ENCODE results near the gene JUP. TPM values are rescaled to one million over a fixed set of nuclear protein-coding genes. Genes with fewer than 3 reads are reported as not detected.
A peak's percentile ranks its signal among the peaks of the same experiment; 100 is the strongest.

The JUP gene
- total and polyA plus RNA-seq, 9 donors: 7.0 to 153 (median 52.6) TPM

GRCh38 chr17:41793784-41794539, 7.5 kb upstream of the JUP start:
- 32 to 51% (median 47%) methylated on average over 14 of the region's 14 CpGs for WGBS, 3 donors
- peaks cover 23% of the 10 kb centered on the region for H3K4me1 ChIP-seq (ENCODE audit: insufficient read depth)
- intact Hi-C loops (cut with DNase I): no loop called here
- no peaks in the 10 kb centered on the region for H3K36me3 ChIP-seq
- peak overlapping the region; percentile 22 to 85 for H3K27ac ChIP-seq
- no peak overlapping the region for H3K4me3 ChIP-seq
- TF ChIP-seq POLR2A (IDR thresholded peaks at IDR 0.05): no peak
- no peak for TF ChIP-seq EP300 (IDR thresholded peaks at IDR 0.05)
- no peak for TF ChIP-seq CTCF (IDR thresholded peaks at IDR 0.05)
- no peaks in the 10 kb centered on the region for H3K27me3 ChIP-seq
- peak in 4 of 5 donors; percentile 46 to 60 (median 54) for DNase-seq
- H3K9me3 ChIP-seq: no peaks in the 10 kb centered on the region

GRCh38 chr17:41792845-41793783, 6.6 kb upstream of the JUP start:
- H3K4me1 ChIP-seq (ENCODE audit: insufficient read depth): peaks cover 23% of the 10 kb centered on the region
- no peaks in the 10 kb centered on the region for H3K9me3 ChIP-seq
- H3K4me3 ChIP-seq: no peak overlapping the region
- peak overlapping the region; percentile 22 to 85 for H3K27ac ChIP-seq
- TF ChIP-seq EP300 (IDR thresholded peaks at IDR 0.05): no peak
- no peak for TF ChIP-seq POLR2A (IDR thresholded peaks at IDR 0.05)
- no peak for TF ChIP-seq CTCF (IDR thresholded peaks at IDR 0.05)
- peak; percentile 49 to 69 (median 61) for DNase-seq
- intact Hi-C loops (cut with DNase I): no loop called here
- H3K27me3 ChIP-seq: no peaks in the 10 kb centered on the region
- 10 to 14% (median 10%) methylated on average over 21 to 22 of the region's 22 CpGs for WGBS, 3 donors
- H3K36me3 ChIP-seq: no peaks in the 10 kb centered on the region

- DNase-seq: no peak
- TF ChIP-seq POLR2A (IDR thresholded peaks at IDR 0.05): no peak
- no peak for TF ChIP-seq EP300 (IDR thresholded peaks at IDR 0.05)
- TF ChIP-seq CTCF (IDR thresholded peaks at IDR 0.05): no peak
- Histone ChIP-seq H3K36me3 (no peaks in the 10 kb centered on the region), H3K4me3 (no peak overlapping the region), H3K27me3 (no peaks in the 10 kb centered on the region), H3K27ac (peak overlapping the region in 1 of 2 donors; percentile 43), H3K9me3 (no peaks in the 10 kb centered on the region), H3K4me1 (ENCODE audit: insufficient read depth) (peaks cover 6% of the 10 kb centered on the region)
- 43 to 52% (median 45%) methylated on average over 4 of the region's 4 CpGs for WGBS, 3 donors
- intact Hi-C loops (cut with DNase I): no loop called here
These were observed 509 bp upstream of the JUP start for GRCh38 chr17:41787021-41787418.

- Histone ChIP-seq H3K4me1 (ENCODE audit: insufficient read depth) (peaks cover 2% of the 10 kb centered on the region), H3K27me3 (no peaks in the 10 kb centered on the region), H3K36me3 (no peaks in the 10 kb centered on the region), H3K9me3 (no peaks in the 10 kb centered on the region), H3K27ac (peak overlapping the region in 1 of 2 donors; percentile 25), H3K4me3 (peak overlapping the region; percentile 78)
- peak in 4 of 5 donors; percentile 57 to 68 (median 64) for DNase-seq
- intact Hi-C loops (cut with DNase I): no loop called here
- 1% methylated on average over 19 to 22 of the region's 22 CpGs for WGBS, 3 donors
- TF ChIP-seq POLR2A (IDR thresholded peaks at IDR 0.05): no peak
- no peak for TF ChIP-seq EP300 (IDR thresholded peaks at IDR 0.05)
- TF ChIP-seq CTCF (IDR thresholded peaks at IDR 0.05): no peak
These were observed 668 bp downstream of the JUP start for GRCh38 chr17:41785859-41786226.
